Colonic mucosa (tissue), 4 donors: ENCODE data around the gene VWA2. TPM values are rescaled to one million over a fixed set of nuclear protein-coding genes. Genes with fewer than 3 reads are reported as not detected.

Experiments used
- DNase-seq: peaks from one replicate; pipeline ENCODE4 v3.0.0-alpha.2; 2020
- H3K27ac ChIP-seq: fragments of 200-600 bp; one replicate; pipeline ENCODE4 v1.8.0; 2021
- H3K27me3 ChIP-seq: fragments of 200-600 bp; one replicate; pipeline ENCODE4 v1.8.0; 2021
- H3K36me3 ChIP-seq: fragments of 200-600 bp; one replicate; pipeline ENCODE4 v1.8.0; 2021
- H3K4me1 ChIP-seq: fragments of 200-600 bp; one replicate; pipeline ENCODE4 v1.8.0; 2021; ENCODE audit warnings: mild to moderate bottlenecking
- H3K4me3 ChIP-seq: fragments of 200-600 bp; one replicate; pipeline ENCODE4 v1.8.0; 2021
- H3K9ac ChIP-seq, 2 donors: one replicate each; pipeline ENCODE4 v1.7.0; 2013; ENCODE audit warnings: control low read depth in 2 of 2, low read depth in 2 of 2, low read length in 2 of 2
- H3K9me3 ChIP-seq: fragments of 200-600 bp; one replicate; pipeline ENCODE4 v1.8.0; 2021
- CTCF ChIP-seq: fragments of 200-600 bp; IDR thresholded peaks from one replicate; pipeline ENCODE4 v1.8.0; 2022; ENCODE audit warnings: antibody characterized with exemption, mild to moderate bottlenecking
- intact Hi-C: fragments of 100-400 bp; cut with DNase I; formaldehyde crosslinking; loops from one replicate; pipeline ENCODE4 v1.14.1; 2022
- total RNA-seq, 2 donors: library from RNA; stranded (reverse); fragmentation: NEBNext Ultra II Directional in 1 of 2; extraction: Animal tissue kit (Norgen Biotek cat#: 25700) in 1 of 2; gene quantifications; one replicate each; pipeline ENCODE4 v1.2.1, GENCODE V29; 2021
- donor health status: healthy.
- donor health status: DM: no; HTN: no; CAD: no.
- donor health status: DM: no; HTN: no; CAD: no.

The VWA2 gene
- total RNA-seq, 2 donors from 2014 or later = 2.4 to 2.6 TPM

GRCh38 chr10:114286921-114287320 lies 47.9 kb downstream of the VWA2 start:
- no peak overlapping the region for H3K27ac ChIP-seq
- no peaks in the 10 kb centered on the region for H3K4me1 ChIP-seq
- intact Hi-C loops = no loop called here
- no peak for DNase-seq
- peaks cover 7% of the 10 kb centered on the region for H3K27me3 ChIP-seq
- no peaks in the 10 kb centered on the region for H3K9me3 ChIP-seq
- no peak for TF ChIP-seq CTCF
- no peak overlapping the region for H3K9ac ChIP-seq
- no peak overlapping the region for H3K4me3 ChIP-seq
- no peaks in the 10 kb centered on the region for H3K36me3 ChIP-seq

GRCh38 chr10:114288424-114289095 lies 49.5 kb downstream of the VWA2 start:
- H3K4me3 ChIP-seq = no peak overlapping the region
- intact Hi-C loops = no loop called here
- H3K9ac ChIP-seq = no peak overlapping the region
- H3K4me1 ChIP-seq = no peaks in the 10 kb centered on the region
- H3K27me3 ChIP-seq = peaks cover 4% of the 10 kb centered on the region
- H3K27ac ChIP-seq = no peak overlapping the region
- no peaks in the 10 kb centered on the region for H3K36me3 ChIP-seq
- DNase-seq = no peak
- no peak for TF ChIP-seq CTCF
- no peaks in the 10 kb centered on the region for H3K9me3 ChIP-seq

- no peaks in the 10 kb centered on the region for H3K36me3 ChIP-seq
- no peak overlapping the region for H3K27ac ChIP-seq
- no peaks in the 10 kb centered on the region for H3K9me3 ChIP-seq
- TF ChIP-seq CTCF = no peak
- H3K9ac ChIP-seq = no peak overlapping the region
- no peak overlapping the region for H3K4me3 ChIP-seq
- no peak for DNase-seq
- intact Hi-C loops = no loop called here
- H3K4me1 ChIP-seq = no peaks in the 10 kb centered on the region
- H3K27me3 ChIP-seq = no peaks in the 10 kb centered on the region
Observed at GRCh38 chr10:114289096-114289436, 50.0 kb downstream of the VWA2 start.

- no peak for TF ChIP-seq CTCF
Observed at GRCh38 chr10:114290038-114290437, 51.0 kb downstream of the VWA2 start.

GRCh38 chr10:114291076-114291475 lies 52.0 kb downstream of the VWA2 start:
- DNase-seq = no peak
- H3K4me1 ChIP-seq = no peaks in the 10 kb centered on the region
- H3K27me3 ChIP-seq = no peaks in the 10 kb centered on the region
- H3K9me3 ChIP-seq = no peaks in the 10 kb centered on the region
- TF ChIP-seq CTCF = no peak
- H3K9ac ChIP-seq = no peak overlapping the region
- intact Hi-C loops = no loop called here
- H3K27ac ChIP-seq = no peak overlapping the region
- H3K36me3 ChIP-seq = no peaks in the 10 kb centered on the region
- H3K4me3 ChIP-seq = no peak overlapping the region

More at GRCh38 chr10:114290038-114290437, 51.0 kb downstream of the VWA2 start:
- no peak overlapping the region for H3K9ac ChIP-seq
- intact Hi-C loops = no loop called here
- H3K36me3 ChIP-seq = no peaks in the 10 kb centered on the region
- no peaks in the 10 kb centered on the region for H3K9me3 ChIP-seq
- no peak overlapping the region for H3K4me3 ChIP-seq
- DNase-seq = no peak
- no peaks in the 10 kb centered on the region for H3K27me3 ChIP-seq
- H3K4me1 ChIP-seq = no peaks in the 10 kb centered on the region
- H3K27ac ChIP-seq = no peak overlapping the region
